Fibroblast of villous mesenchyme (primary cell): ENCODE results near the gene FOXD1. TPM values are rescaled to one million over a fixed set of nuclear protein-coding genes. Genes with fewer than 3 reads are reported as not detected.
"Not testable (repeated sequence)": the region's sequence is repeated elsewhere in the genome, so short reads cannot be mapped to it uniquely, and the experiment has no call there.

Source experiments
- DNase-seq: peaks from one replicate; pipeline ENCODE4 v3.0.0-alpha.2; 2010; ENCODE audit warnings: low read depth
- H3K4me3 ChIP-seq: 2 replicates; pipeline ENCODE4 v1.5.1; 2011; ENCODE audit warnings: low read depth, mild to moderate bottlenecking, low read length
- CTCF ChIP-seq: IDR thresholded peaks from 2 replicates; pipeline ENCODE4 v1.5.1; 2012; ENCODE audit warnings: low read depth, mild to moderate bottlenecking, low read length; ENCODE audit not compliant: insufficient read depth
- total RNA-seq: library from RNA; depleted of rRNA; stranded (reverse); fragments of >200 nt; gene quantifications from 2 replicates; pipeline ENCODE4 v1.2.3, GENCODE V29; 2012

The FOXD1 gene
- total RNA-seq, 1 donor, result 2.2 TPM

DNA sequence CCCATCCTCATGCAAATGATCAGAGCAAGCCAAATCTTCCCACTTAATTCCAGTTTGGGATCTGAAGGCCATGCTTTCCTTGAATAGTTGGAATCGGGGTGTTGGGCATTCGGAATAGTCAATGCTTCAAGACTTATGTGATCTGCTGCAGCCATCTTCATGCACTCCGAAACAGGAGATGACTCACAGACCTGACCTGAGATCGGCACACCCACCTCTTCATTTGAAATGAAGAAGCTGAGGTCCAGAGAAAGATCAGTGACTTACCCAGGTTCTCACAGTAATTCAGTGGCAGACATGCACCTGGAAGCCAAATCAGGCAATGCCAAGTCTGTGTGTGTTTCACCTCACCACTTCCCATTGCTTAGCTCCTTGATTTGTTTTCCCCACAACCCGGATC, 33.0 kb downstream of the FOXD1 start:
- H3K4me3 ChIP-seq, result no peak overlapping the region
- DNase-seq, result no peak
- TF ChIP-seq CTCF, result no peak

DNA sequence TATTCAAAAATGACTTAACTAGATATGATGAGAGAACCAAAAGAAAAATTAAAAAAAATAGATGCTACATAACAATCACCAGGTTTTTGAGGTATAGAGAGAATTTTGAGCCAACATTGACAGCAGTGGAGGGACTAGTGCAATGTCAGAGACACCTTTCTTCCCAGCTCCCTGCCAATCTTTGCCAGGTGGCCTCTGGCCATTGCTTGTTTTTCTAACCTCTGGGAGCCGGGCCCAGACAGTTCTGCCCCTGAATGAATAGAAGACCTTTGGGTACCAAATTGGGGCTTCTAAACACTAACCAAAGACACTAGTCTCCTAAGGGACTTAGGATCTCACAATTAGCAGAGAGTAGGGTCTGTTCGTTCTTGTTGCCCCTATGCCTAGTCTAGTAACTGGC, 33.4 kb downstream of the FOXD1 start:
- no peak for TF ChIP-seq CTCF
- no peak overlapping the region for H3K4me3 ChIP-seq
- DNase-seq, result no peak

GRCh38 chr5:73412597-73412988, 36.0 kb downstream of the FOXD1 start:
- TF ChIP-seq CTCF, result no peak
- DNase-seq, result no peak
- H3K4me3 ChIP-seq, result no peak overlapping the region

DNA sequence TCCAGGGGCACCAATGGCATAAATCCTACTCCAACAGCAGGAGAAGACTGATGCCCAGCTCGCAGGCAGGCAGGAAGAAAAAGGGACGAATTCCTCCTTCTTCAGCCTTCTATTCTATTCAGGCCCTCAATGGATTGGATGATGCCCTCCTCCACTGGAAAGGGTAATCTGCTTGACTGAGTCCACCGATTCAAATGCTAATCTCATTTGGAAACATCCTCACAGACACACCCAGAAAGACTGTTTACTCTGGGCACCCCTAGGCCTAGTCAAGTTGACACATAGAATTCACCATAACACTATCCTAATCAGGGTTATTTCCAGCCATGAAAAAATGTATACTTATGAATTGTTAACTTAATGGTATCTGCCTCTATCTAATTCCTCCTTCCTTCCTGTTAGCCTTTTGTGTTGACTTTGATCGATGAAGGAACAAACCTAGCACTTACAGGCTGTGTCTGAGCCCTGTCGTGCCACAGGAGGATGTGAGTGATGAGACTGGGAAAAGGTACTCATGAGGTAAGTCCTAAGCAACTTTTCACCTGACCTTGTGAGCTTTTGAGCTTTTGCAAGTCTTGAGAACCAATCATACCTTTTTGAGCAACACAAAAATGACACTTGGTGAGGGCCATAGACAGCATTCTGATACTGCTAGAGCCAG, 36.5 kb downstream of the FOXD1 start:
- TF ChIP-seq CTCF, result no peak
- no peak overlapping the region for H3K4me3 ChIP-seq
- DNase-seq, result no peak

DNA sequence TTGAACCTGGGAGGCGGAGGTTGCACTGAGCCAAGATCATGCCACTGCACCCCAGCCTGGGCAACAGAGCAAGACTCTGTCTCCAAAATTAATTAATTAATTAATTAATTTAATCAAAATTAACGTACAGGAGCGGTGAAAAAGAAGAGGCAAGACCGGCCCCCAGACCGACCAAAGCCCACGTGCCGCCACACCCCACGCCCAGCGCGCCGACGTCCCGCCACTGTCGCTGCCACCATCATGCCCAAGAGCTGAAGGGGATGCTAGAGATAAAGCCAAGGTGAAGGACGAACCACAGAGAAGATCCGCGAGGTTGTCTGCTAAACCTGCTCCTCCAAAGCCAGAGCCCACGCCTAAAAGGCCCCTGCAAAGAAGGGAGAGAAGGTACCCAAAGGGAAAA, 38.6 kb downstream of the FOXD1 start:
- not testable (repeated sequence) for DNase-seq, H3K4me3 ChIP-seq

DNA sequence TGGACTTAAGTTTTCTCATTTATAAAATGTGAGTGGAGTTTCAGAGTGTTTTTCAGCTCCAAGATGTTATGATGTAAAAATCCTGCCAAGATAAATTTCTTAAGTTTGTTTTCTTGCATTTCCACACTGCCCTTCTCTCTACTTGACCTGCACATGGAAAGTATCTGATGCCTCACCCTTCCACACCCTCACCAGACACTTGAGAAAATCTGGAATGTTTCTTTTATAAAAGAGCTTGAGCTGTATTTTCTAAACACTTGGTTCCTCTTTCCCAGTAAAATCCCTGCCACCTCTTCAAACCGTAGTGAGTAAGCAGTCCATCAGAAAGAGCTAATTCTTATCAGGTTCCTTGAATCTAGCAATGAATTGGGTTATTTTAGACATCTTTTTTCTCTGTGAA, 42.9 kb downstream of the FOXD1 start:
- H3K4me3 ChIP-seq, result no peak overlapping the region
- no peak for TF ChIP-seq CTCF
- no peak for DNase-seq

GRCh38 chr5:73399775-73400174, 48.8 kb downstream of the FOXD1 start:
- DNase-seq, result no peak
- TF ChIP-seq CTCF, result no peak
- no peak overlapping the region for H3K4me3 ChIP-seq

Other genes with a start within 250 kb of the FOXD1 start
- 216 and 232 TPM in 2 replicates for gene BTF3, start 49.7 kb upstream of the FOXD1 start, total RNA-seq
- 14.5 and 19.9 TPM in 2 replicates for gene ANKRA2, start 116.9 kb upstream of the FOXD1 start, total RNA-seq
- 30.3 and 30.7 TPM in 2 replicates for gene UTP15, start 117.0 kb upstream of the FOXD1 start, total RNA-seq
- gene ARHGEF28, start 177.4 kb upstream of the FOXD1 start, total RNA-seq, result 34.1 and 40.2 TPM in 2 replicates